SH-SY5Y (cell line): ENCODE data around the gene BCL10.

Experiments used
- GATA2 ChIP-seq: IDR thresholded peaks from 2 replicates; pipeline ENCODE4 v1.6.1; 2011; ENCODE audit warnings: mild to moderate bottlenecking, low read depth, low read length
- GATA3 ChIP-seq: IDR thresholded peaks from 2 replicates; pipeline ENCODE4 v1.6.1; 2011; ENCODE audit warnings: low read depth, mild to moderate bottlenecking, low read length, moderate library complexity

DNA sequence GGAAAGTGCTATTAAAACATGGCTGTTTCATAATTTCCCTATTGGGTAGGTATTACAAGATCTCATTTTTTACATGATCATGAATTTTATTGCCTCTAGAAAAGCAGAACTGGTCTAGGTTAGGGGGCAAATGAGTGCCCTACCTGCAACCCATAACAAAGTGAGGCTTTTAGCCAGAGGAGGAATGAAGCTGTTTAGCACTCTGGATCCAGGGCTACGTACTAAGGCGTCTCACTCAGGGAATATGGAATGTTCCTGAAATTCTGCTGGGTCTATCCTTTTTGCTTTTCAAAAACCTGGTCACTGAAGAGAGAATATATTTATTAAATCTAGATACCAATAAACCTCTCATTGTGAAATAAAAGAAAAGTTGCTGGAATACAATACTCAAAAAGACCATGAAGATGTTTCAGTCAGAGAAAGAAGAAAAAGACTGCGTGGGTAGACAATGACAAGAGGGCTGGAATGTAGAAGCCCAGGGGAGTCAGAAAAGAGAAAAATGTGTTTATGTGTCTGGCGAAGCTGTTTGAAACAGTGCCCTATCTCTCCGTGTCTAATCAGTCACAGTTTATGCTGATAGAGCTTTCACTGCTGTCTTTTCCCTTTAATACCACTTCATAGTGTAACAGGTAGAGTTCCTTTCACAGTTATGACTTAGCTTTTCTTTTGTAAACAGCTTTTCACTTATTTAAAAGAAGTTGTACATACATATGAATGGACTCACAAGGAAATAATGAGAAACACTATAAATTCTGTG lies 50.6 kb downstream of the BCL10 start:
- TF ChIP-seq GATA2 (no peak), GATA3 (no peak)
